HG02571 (cell line): Measurements from ENCODE around the gene SPSB1.

Experiments
- ATAC-seq: cut with Tn5 transposase; IDR thresholded peaks from one replicate; pipeline ENCODE4 v1.9.1; 2021; ENCODE audit warnings: mild to moderate bottlenecking, moderate library complexity; ENCODE audit not compliant: unreplicated experiment

Gene SPSB1

GRCh38 chr1:9361630-9362260 is 69.1 kb downstream of the SPSB1 start:
- no peak for ATAC-seq

GRCh38 chr1:9362488-9362887 is 69.8 kb downstream of the SPSB1 start:
- no peak for ATAC-seq

- no peak for ATAC-seq
These were observed 70.4 kb downstream of the SPSB1 start for GRCh38 chr1:9363061-9363471.

GRCh38 chr1:9366298-9366697 is 73.6 kb downstream of the SPSB1 start:
- no peak for ATAC-seq

- no peak for ATAC-seq
These were observed 74.5 kb downstream of the SPSB1 start for GRCh38 chr1:9366943-9367780.

GRCh38 chr1:9367806-9368205 is 75.1 kb downstream of the SPSB1 start:
- no peak for ATAC-seq

GRCh38 chr1:9368356-9368755 is 75.7 kb downstream of the SPSB1 start:
- no peak for ATAC-seq

GRCh38 chr1:9369964-9370788 is 77.5 kb downstream of the SPSB1 start:
- ATAC-seq: no peak

GRCh38 chr1:9371391-9371935 is 78.8 kb downstream of the SPSB1 start:
- ATAC-seq: no peak

GRCh38 chr1:9371951-9372350 is 79.3 kb downstream of the SPSB1 start:
- ATAC-seq: no peak

GRCh38 chr1:9373619-9374018 is 80.9 kb downstream of the SPSB1 start:
- ATAC-seq: no peak

GRCh38 chr1:9374748-9375341 is 82.2 kb downstream of the SPSB1 start:
- ATAC-seq: no peak

GRCh38 chr1:9375912-9376311 is 83.2 kb downstream of the SPSB1 start:
- no peak for ATAC-seq

GRCh38 chr1:9376430-9376829 is 83.7 kb downstream of the SPSB1 start:
- ATAC-seq: no peak

GRCh38 chr1:9376886-9377333 is 84.2 kb downstream of the SPSB1 start:
- no peak for ATAC-seq

- no peak for ATAC-seq
These were observed 86.1 kb downstream of the SPSB1 start for GRCh38 chr1:9378801-9379200.

GRCh38 chr1:9380711-9381110 is 88.0 kb downstream of the SPSB1 start:
- no peak for ATAC-seq

GRCh38 chr1:9382643-9383491 is 90.2 kb downstream of the SPSB1 start:
- no peak for ATAC-seq

GRCh38 chr1:9384128-9384527 is 91.4 kb downstream of the SPSB1 start:
- no peak for ATAC-seq

GRCh38 chr1:9384751-9385245 is 92.1 kb downstream of the SPSB1 start:
- no peak for ATAC-seq
